Right hindlimb (tissue), 1 donor: Measurements from ENCODE around the gene C10orf90.
"Not testable (repeated sequence)": the region's sequence is repeated elsewhere in the genome, so short reads cannot be mapped to it uniquely, and the experiment has no call there.

Experiments used
- DNase-seq: peaks from one replicate; pipeline ENCODE4 v3.0.0-alpha.2; 2018

Gene C10orf90

GRCh38 chr10:126581648-126582046 lies 88.8 kb downstream of the C10orf90 start:
- DNase-seq: no peak

GRCh38 chr10:126580873-126581647 lies 89.4 kb downstream of the C10orf90 start:
- DNase-seq: no peak

- no peak for DNase-seq
Observed at GRCh38 chr10:126576336-126576735, 94.2 kb downstream of the C10orf90 start.

- DNase-seq: no peak
Observed at GRCh38 chr10:126570621-126571602, 99.6 kb downstream of the C10orf90 start.

- no peak for DNase-seq
Observed at GRCh38 chr10:126570245-126570570, 100.3 kb downstream of the C10orf90 start.

GRCh38 chr10:126569513-126570244 lies 100.8 kb downstream of the C10orf90 start:
- no peak for DNase-seq

- DNase-seq: no peak
Observed at GRCh38 chr10:126568809-126569385, 101.6 kb downstream of the C10orf90 start.

GRCh38 chr10:126565871-126566270 lies 104.6 kb downstream of the C10orf90 start:
- DNase-seq: no peak

- DNase-seq: no peak
Observed at GRCh38 chr10:126565441-126565840, 105.1 kb downstream of the C10orf90 start.

GRCh38 chr10:126564326-126564888 lies 106.1 kb downstream of the C10orf90 start:
- DNase-seq: no peak

GRCh38 chr10:126563361-126563760 lies 107.1 kb downstream of the C10orf90 start:
- no peak for DNase-seq

- no peak for DNase-seq
Observed at GRCh38 chr10:126561921-126562680, 108.4 kb downstream of the C10orf90 start.

GRCh38 chr10:126561294-126561920 lies 109.1 kb downstream of the C10orf90 start:
- peak; percentile 34 for DNase-seq

GRCh38 chr10:126558881-126559280 lies 111.6 kb downstream of the C10orf90 start:
- DNase-seq: no peak

- no peak for DNase-seq
Observed at GRCh38 chr10:126551202-126551601, 119.3 kb downstream of the C10orf90 start.

GRCh38 chr10:126550586-126550985 lies 119.9 kb downstream of the C10orf90 start:
- DNase-seq: not testable (repeated sequence)

- DNase-seq: no peak
Observed at GRCh38 chr10:126549344-126549743, 121.1 kb downstream of the C10orf90 start.

GRCh38 chr10:126544565-126544964 lies 125.9 kb downstream of the C10orf90 start:
- DNase-seq: no peak

GRCh38 chr10:126538439-126539135 lies 131.9 kb downstream of the C10orf90 start:
- no peak for DNase-seq

GRCh38 chr10:126536656-126537055 lies 133.8 kb downstream of the C10orf90 start:
- no peak for DNase-seq
